Neural progenitor cell (in vitro differentiated cells): ENCODE measurements around the gene INSYN2A.

Experiments
- CTCF ChIP-seq: fragments of 200-600 bp; sonication (generic); IDR thresholded peaks from 2 replicates; pipeline ENCODE4 v1.5.1; 2017; ENCODE audit warnings: antibody characterized with exemption, mild to moderate bottlenecking
- EZH2 ChIP-seq: fragments of 200-600 bp; sonication (generic); IDR thresholded peaks from 2 replicates; pipeline ENCODE4 v1.6.1; 2017; ENCODE audit warnings: antibody characterized with exemption, mild to moderate bottlenecking, moderate library complexity
- EZH2phosphoT487 ChIP-seq: fragments of 200-600 bp; sonication (generic); IDR thresholded peaks from 2 replicates; pipeline ENCODE4 v1.6.1; 2017; ENCODE audit warnings: antibody characterized with exemption

DNA sequence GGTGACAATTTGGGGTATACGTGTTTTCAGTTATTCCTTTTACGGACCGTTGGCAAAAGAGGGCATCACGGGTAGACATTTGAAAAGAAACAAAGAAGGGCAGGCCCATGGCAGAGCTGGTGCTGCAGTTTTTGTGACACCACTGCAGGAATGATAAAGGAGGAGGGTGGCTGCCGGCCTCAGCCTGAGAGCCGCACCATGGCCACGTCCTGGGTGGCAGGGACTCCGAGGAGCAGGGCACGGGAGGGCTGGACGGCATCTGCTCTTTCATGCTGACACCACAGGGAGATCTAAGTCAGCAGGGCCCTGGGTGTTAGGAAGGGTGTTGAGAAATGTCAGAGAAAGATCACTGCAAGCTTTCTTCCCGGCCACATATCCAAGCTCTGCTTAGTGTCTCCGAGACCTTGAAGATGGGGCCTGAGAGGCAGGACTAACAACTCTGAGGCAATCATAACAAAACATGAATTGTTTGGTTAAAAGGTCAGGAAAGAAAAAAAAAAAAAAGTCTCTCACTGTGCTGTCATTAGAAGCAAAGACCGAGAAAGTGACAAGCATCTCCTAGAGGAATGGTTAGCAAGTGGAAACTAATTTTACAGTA lies 36.6 kb downstream of the INSYN2A start:
- TF ChIP-seq CTCF (no peak), EZH2 (no peak), EZH2phosphoT487 (no peak)
